Transverse colon (tissue), 3 donors: ENCODE measurements around the gene PDZK1IP1.

ENCODE experiments used
- CTCF ChIP-seq, 5 experiments: fragments of 200-600 bp in 3 of 5; fragments of 450-650 bp in 2 of 5; sonication (generic) in 3 of 5; IDR thresholded peaks; 1 replicate in 2 of 5; 2 replicates in 3 of 5; pipeline ENCODE4 v1.5.1; 2016 to 2017; ENCODE audit warnings: antibody characterized with exemption in 5 of 5, inconsistent platforms in 3 of 5, mild to moderate bottlenecking in 2 of 5, moderate library complexity in 1 of 5
- POLR2A ChIP-seq: fragments of 450-650 bp; IDR thresholded peaks from one replicate; pipeline ENCODE4 v1.6.1; 2016; ENCODE audit warnings: antibody characterized with exemption, mild to moderate bottlenecking, moderate library complexity

GRCh38 chr1:47175227-47175934 is 14.5 kb downstream of the PDZK1IP1 start:
- no peak for TF ChIP-seq POLR2A
- peak; percentile 93 to 96 (median 96) for TF ChIP-seq CTCF (IDR thresholded peaks at IDR 0.05)
